Tibial nerve (tissue), 4 donors: ENCODE data around the gene BCKDHA. TPM values are rescaled to one million over a fixed set of nuclear protein-coding genes. Genes with fewer than 3 reads are reported as not detected.

ENCODE experiments used
- DNase-seq, 2 donors: peaks; one replicate each; pipeline ENCODE4 v3.0.0-alpha.2; 2019; ENCODE audit warnings: low spot score in 2 of 2
- H3K27ac ChIP-seq, 4 donors: fragments of 200-600 bp; sonication (generic) in 3 of 4; one replicate each; pipeline ENCODE4 v1.5.1; 2017 to 2019; ENCODE audit warnings: mild to moderate bottlenecking in 1 of 4
- H3K27me3 ChIP-seq, 2 donors: fragments of 200-600 bp; sonication (generic) in 1 of 2; one replicate each; pipeline versions ENCODE4 v1.5.1 to v1.6.0; 2017 to 2019
- H3K36me3 ChIP-seq, 3 donors: fragments of 200-600 bp; sonication (generic); one replicate each; pipeline ENCODE4 v1.5.1; 2018 to 2019
- H3K4me1 ChIP-seq, 4 donors: fragments of 200-600 bp; sonication (generic) in 3 of 4; one replicate each; pipeline ENCODE4 v1.5.1; 2017 to 2019
- H3K4me3 ChIP-seq, 4 donors: fragments of 200-600 bp; sonication (generic) in 3 of 4; one replicate each; pipeline ENCODE4 v1.5.1; 2017 to 2019; ENCODE audit warnings: mild to moderate bottlenecking in 1 of 4, moderate library complexity in 1 of 4
- H3K9me3 ChIP-seq, 4 donors: fragments of 200-600 bp; sonication (generic) in 3 of 4; one replicate each; pipeline ENCODE4 v1.5.1; 2017 to 2019
- CTCF ChIP-seq, 5 experiments: fragments of 200-600 bp in 3 of 5; fragments of 450-650 bp in 2 of 5; sonication (generic) in 3 of 5; IDR thresholded peaks; one replicate each; pipeline ENCODE4 v1.5.1; 2016 to 2019; ENCODE audit warnings: antibody characterized with exemption in 5 of 5, mild to moderate bottlenecking in 3 of 5, moderate library complexity in 2 of 5
- EP300 ChIP-seq, 2 donors: sonication (generic); formaldehyde crosslinking; IDR thresholded peaks; one replicate each; pipeline ENCODE4 v1.6.1; 2017; ENCODE audit warnings: antibody characterized with exemption in 2 of 2, mild to moderate bottlenecking in 1 of 2
- POLR2A ChIP-seq, 2 donors: fragments of 450-650 bp; IDR thresholded peaks; one replicate each; pipeline ENCODE4 v1.6.1; 2017; ENCODE audit warnings: antibody characterized with exemption in 2 of 2, mild to moderate bottlenecking in 2 of 2, moderate library complexity in 2 of 2
- WGBS, 2 donors: methylation state at CpG; one replicate each; pipeline ENCODE4 v1.1.5; 2018; 5-methylcytosine and 5-hydroxymethylcytosine counted together
- total RNA-seq, 4 donors: library from RNA; depleted of rRNA; stranded (reverse); fragments of >200 nt; gene quantifications; one replicate each; pipeline ENCODE4 v1.1.0, GENCODE V29; 2016

BCKDHA gene
- total RNA-seq, 4 donors from 2014 or later, result 48.6 to 61.4 (median 54.2) TPM

GRCh38 chr19:41424335-41425173 is 26.9 kb downstream of the BCKDHA start:
- Histone ChIP-seq H3K27me3 (no peaks in the 10 kb centered on the region), H3K9me3 (no peaks in the 10 kb centered on the region), H3K27ac (peak overlapping the region in 1 of 4 donors; percentile 50), H3K4me1 (peaks cover 0 to 50% (median 11%) of the 10 kb centered on the region in 4 donors), H3K36me3 (peaks cover 0 to 78% (median 20%) of the 10 kb centered on the region in 3 donors), H3K4me3 (no peak overlapping the region)
- DNase-seq, result no peak
- TF ChIP-seq EP300 (IDR thresholded peaks at IDR 0.05), result no peak
- no peak for TF ChIP-seq CTCF (IDR thresholded peaks at IDR 0.05)
- no peak for TF ChIP-seq POLR2A (IDR thresholded peaks at IDR 0.05)
- WGBS, 2 donors, result 83 to 86% methylated on average over 19 to 21 of the region's 21 CpGs

GRCh38 chr19:41425174-41426115 is 27.8 kb downstream of the BCKDHA start:
- no peak for DNase-seq
- Histone ChIP-seq H3K36me3 (peaks cover 0 to 76% (median 16%) of the 10 kb centered on the region in 3 donors), H3K27ac (peak overlapping the region in 3 of 4 donors; percentile 24 to 92 (median 89)), H3K4me1 (peaks cover 0 to 50% (median 11%) of the 10 kb centered on the region in 4 donors), H3K27me3 (no peaks in the 10 kb centered on the region), H3K4me3 (no peak overlapping the region), H3K9me3 (no peaks in the 10 kb centered on the region)
- 85 to 86% methylated on average over 12 to 21 of the region's 28 CpGs for WGBS, 2 donors
- TF ChIP-seq CTCF (IDR thresholded peaks at IDR 0.05), result no peak
- no peak for TF ChIP-seq EP300 (IDR thresholded peaks at IDR 0.05)
- TF ChIP-seq POLR2A (IDR thresholded peaks at IDR 0.05), result no peak

GRCh38 chr19:41426116-41426841 is 28.7 kb downstream of the BCKDHA start:
- peak overlapping the region in 3 of 4 donors; percentile 89 to 93 (median 92) for H3K27ac ChIP-seq
- H3K9me3 ChIP-seq, result no peaks in the 10 kb centered on the region
- H3K36me3 ChIP-seq, result peaks cover 0 to 76% (median 16%) of the 10 kb centered on the region in 3 donors
- no peak for TF ChIP-seq CTCF (IDR thresholded peaks at IDR 0.05)
- TF ChIP-seq POLR2A (IDR thresholded peaks at IDR 0.05), result no peak
- TF ChIP-seq EP300 (IDR thresholded peaks at IDR 0.05), result no peak
- WGBS, 2 donors, result 72 to 78% methylated on average over 34 to 35 of the region's 36 CpGs
- no peaks in the 10 kb centered on the region for H3K27me3 ChIP-seq
- H3K4me1 ChIP-seq, result peaks cover 0 to 51% (median 11%) of the 10 kb centered on the region in 4 donors
- H3K4me3 ChIP-seq, result peak overlapping the region; percentile 36 to 61 (median 52)
- no peak for DNase-seq

GRCh38 chr19:41426952-41427646 is 29.5 kb downstream of the BCKDHA start, which contains the start of gene B3GNT8:
Gene B3GNT8, minus strand, starts transcription at chr19:41427374. Its CDS starts 596 bp downstream, at chr19:41426778.
- Histone ChIP-seq H3K4me1 (peaks cover 0 to 50% (median 11%) of the 10 kb centered on the region in 4 donors), H3K4me3 (peak within 1 kb of the TSS; percentile 36 to 61 (median 52)), H3K36me3 (peaks cover 0 to 76% (median 21%) of the 10 kb centered on the region in 3 donors), H3K9me3 (no peaks in the 10 kb centered on the region), H3K27ac (peak within 1 kb of the TSS; percentile 61 to 93 (median 90)), H3K27me3 (no peaks in the 10 kb centered on the region)
- 10 to 22% methylated on average over 16 to 17 of the region's 19 CpGs for WGBS, 2 donors
- peak in 1 of 2 donors; percentile 78 for TF ChIP-seq EP300 (IDR thresholded peaks at IDR 0.05)
- no peak for TF ChIP-seq CTCF (IDR thresholded peaks at IDR 0.05)
- peak; percentile 22 to 44 for TF ChIP-seq POLR2A (IDR thresholded peaks at IDR 0.05)
- peak; percentile 71 to 82 for DNase-seq
